ENCODE data around the gene STAT5A. TPM values are rescaled to one million over a fixed set of nuclear protein-coding genes. Genes with fewer than 3 reads are reported as not detected.
"Not testable (repeated sequence)": the region's sequence is repeated elsewhere in the genome, so short reads cannot be mapped to it uniquely, and the experiment has no call there.

Gene STAT5A
- total RNA-seq (2012; rRNA removed): 4.6 and 4.8 TPM in 2 replicates

DNA sequence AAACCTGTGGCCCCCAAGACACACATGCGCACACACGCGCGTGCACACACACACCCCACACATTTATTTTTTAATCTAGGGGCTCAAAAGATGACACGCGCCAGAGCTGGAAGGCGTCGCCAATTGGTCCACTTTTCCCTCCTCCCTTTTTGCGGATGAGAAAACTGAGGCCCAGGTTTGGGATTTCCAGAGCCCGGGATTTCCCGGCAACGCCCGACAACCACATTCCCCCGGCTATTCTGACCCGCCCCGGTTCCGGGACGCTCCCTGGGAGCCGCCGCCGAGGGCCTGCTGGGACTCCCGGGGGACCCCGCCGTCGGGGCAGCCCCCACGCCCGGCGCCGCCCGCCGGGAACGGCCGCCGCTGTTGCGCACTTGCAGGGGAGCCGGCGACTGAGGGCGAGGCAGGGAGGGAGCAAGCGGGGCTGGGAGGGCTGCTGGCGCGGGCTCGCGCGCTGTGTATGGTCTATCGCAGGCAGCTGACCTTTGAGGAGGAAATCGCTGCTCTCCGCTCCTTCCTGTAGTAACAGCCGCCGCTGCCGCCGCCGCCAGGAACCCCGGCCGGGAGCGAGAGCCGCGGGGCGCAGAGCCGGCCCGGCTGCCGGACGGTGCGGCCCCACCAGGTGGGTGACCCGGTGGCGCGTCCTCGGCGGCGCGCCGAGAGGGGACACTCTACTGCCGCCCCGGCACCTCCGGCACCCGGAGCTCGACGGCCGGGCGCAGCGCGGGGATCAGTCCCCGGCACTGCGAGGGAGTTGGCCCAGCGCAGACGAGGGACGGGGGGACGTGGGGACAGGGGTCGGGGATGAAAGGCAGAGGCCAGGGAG lies at the start of gene STAT5A:
Gene STAT5A, plus strand, starts transcription at position 522 of the 826 bp plus-strand sequence. CDS start 914 bp downstream, outside the sequence.
- peaks cover 15% of the 10 kb centered on the region for H3K4me1 ChIP-seq (ENCODE audit: control insufficient read depth, insufficient read depth, low read length)
- no peaks in the 10 kb centered on the region for H3K36me3 ChIP-seq (ENCODE audit: insufficient read depth, low read length)
- H3K4me2 ChIP-seq (ENCODE audit: low read length): peak within 1 kb of the TSS; percentile 79
- no peaks in the 10 kb centered on the region for H3K9me3 ChIP-seq (replicated peaks; ENCODE audit: low read length)
- no peaks in the 10 kb centered on the region for H3K27me3 ChIP-seq (ENCODE audit: control insufficient read depth, insufficient read depth, low read length)
- peak within 1 kb of the TSS; percentile 75 for H3K9ac ChIP-seq (ENCODE audit: low read depth, low read length)
- H3K4me3 ChIP-seq (ENCODE audit: low read length): peak within 1 kb of the TSS; percentile 74

DNA sequence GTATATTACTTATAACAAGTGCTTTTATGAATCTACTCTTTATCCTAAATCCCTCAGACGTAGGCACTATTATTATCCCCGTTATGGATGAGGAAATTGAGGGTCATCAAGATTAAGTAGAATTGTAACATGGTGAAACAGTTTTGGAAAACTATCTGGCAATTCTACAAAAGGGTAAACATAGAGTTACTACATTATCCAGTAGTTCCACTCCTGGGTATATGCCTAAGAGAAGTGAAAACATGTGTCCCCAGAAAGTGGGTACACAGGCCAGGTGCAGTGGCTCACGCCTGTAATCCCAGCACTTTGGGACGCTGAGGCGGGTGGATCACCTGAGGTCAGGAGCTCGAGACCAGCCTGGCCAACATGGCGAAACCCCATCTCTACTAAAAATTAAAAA lies 48.7 kb upstream of the STAT5A start:
- H3K4me2 ChIP-seq (ENCODE audit: low read length); H3K9me3 ChIP-seq (replicated peaks; ENCODE audit: low read length); H3K27me3 ChIP-seq (ENCODE audit: control insufficient read depth, insufficient read depth, low read length); H3K4me1 ChIP-seq (ENCODE audit: control insufficient read depth, insufficient read depth, low read length); H3K9ac ChIP-seq (ENCODE audit: low read depth, low read length); H3K36me3 ChIP-seq (ENCODE audit: insufficient read depth, low read length); H3K4me3 ChIP-seq (ENCODE audit: low read length): not testable (repeated sequence)

DNA sequence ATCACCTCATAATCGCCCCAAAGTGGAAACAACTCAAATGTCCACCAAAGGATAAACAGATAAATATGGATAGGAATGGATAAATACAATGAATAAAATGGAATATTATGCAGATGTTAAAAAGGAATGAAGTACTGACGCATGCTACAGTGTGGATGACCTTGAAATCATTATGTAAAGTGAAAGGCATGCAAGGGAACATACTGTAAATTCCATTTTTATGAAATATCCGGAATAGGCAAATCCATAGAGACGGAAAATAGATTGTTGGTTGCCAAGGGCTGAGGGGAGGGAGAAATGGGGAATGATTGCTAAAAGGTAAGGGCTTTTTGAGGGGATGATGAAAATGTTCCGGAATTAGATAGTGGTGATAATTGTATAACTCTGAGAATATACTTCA lies 48.1 kb upstream of the STAT5A start:
- H3K4me1 ChIP-seq (ENCODE audit: control insufficient read depth, insufficient read depth, low read length): no peaks in the 10 kb centered on the region
- no peaks in the 10 kb centered on the region for H3K36me3 ChIP-seq (ENCODE audit: insufficient read depth, low read length)
- no peaks in the 10 kb centered on the region for H3K27me3 ChIP-seq (ENCODE audit: control insufficient read depth, insufficient read depth, low read length)
- H3K4me2 ChIP-seq (ENCODE audit: low read length): no peak overlapping the region
- no peaks in the 10 kb centered on the region for H3K9me3 ChIP-seq (replicated peaks; ENCODE audit: low read length)
- H3K4me3 ChIP-seq (ENCODE audit: low read length): no peak overlapping the region
- H3K9ac ChIP-seq (ENCODE audit: low read depth, low read length): no peak overlapping the region

DNA sequence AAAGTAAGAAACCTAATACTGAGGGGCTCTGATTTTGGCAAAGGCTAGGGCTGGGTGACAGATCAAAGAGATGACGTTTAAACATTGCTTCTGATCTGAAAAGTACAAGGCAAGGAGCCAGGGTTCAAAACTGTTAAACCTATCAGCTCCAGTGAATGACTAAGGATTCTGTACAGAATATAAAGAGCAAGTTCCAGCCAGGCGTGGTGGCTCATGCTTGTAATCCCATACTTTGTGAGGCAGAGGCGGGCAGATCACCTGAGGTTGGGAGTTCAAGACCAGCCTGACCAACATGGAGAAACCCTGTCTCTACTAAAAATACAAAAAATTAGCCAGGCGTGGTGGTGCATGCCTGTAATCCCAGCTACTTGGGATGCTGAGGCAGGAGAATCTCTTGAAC lies 47.4 kb upstream of the STAT5A start:
- H3K9ac ChIP-seq (ENCODE audit: low read depth, low read length); H3K4me3 ChIP-seq (ENCODE audit: low read length); H3K4me1 ChIP-seq (ENCODE audit: control insufficient read depth, insufficient read depth, low read length); H3K9me3 ChIP-seq (replicated peaks; ENCODE audit: low read length); H3K36me3 ChIP-seq (ENCODE audit: insufficient read depth, low read length); H3K4me2 ChIP-seq (ENCODE audit: low read length); H3K27me3 ChIP-seq (ENCODE audit: control insufficient read depth, insufficient read depth, low read length): not testable (repeated sequence)

DNA sequence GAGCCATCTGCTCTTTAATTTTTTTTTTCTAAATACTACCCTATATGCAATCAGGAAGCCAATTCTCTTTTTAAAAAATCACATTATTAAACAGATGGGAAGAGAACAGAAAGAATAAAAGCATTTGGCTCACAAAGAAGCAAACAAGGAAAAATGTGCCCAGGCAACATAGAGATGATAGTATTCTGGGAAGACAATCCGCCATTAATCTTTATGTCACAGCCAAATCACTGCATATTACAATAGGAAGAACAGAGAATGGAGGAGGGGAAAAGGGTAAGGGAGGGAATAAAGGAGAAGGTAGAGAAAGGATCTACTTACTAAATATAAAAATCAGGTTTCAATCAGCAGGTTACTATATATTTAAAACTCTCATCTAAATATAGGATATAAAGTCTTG lies 46.4 kb upstream of the STAT5A start:
- Histone ChIP-seq H3K4me2 (ENCODE audit: low read length) (no peak overlapping the region), H3K36me3 (ENCODE audit: insufficient read depth, low read length) (no peaks in the 10 kb centered on the region), H3K4me1 (ENCODE audit: control insufficient read depth, insufficient read depth, low read length) (no peaks in the 10 kb centered on the region), H3K4me3 (ENCODE audit: low read length) (no peak overlapping the region), H3K9me3 (replicated peaks; ENCODE audit: low read length) (no peaks in the 10 kb centered on the region), H3K27me3 (ENCODE audit: control insufficient read depth, insufficient read depth, low read length) (no peaks in the 10 kb centered on the region), H3K9ac (ENCODE audit: low read depth, low read length) (no peak overlapping the region)

DNA sequence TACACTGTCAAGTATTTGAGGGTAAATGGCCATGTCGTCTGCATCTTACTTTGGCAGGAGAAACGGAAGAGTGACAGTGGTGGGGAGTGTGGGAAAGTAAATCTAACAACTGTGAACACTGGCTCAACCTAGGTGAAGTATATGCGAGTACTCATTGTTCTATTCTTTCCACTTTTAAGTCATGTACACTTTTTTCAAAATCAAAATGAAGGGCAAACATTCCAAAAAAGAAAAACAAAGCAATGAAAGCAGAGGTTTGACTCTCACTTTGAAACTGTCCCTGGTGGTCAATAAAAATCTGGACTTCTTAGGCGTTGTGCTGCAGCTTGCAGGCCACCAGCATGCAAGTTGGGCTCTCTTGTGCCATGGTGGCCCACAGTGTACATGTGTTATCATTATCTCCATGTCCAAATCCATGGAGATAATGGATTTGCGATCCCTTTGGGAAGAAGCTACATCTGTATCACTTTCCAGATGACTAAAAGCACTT lies 44.8 kb upstream of the STAT5A start:
- no peaks in the 10 kb centered on the region for H3K36me3 ChIP-seq (ENCODE audit: insufficient read depth, low read length)
- H3K4me3 ChIP-seq (ENCODE audit: low read length): no peak overlapping the region
- no peak overlapping the region for H3K4me2 ChIP-seq (ENCODE audit: low read length)
- no peaks in the 10 kb centered on the region for H3K9me3 ChIP-seq (replicated peaks; ENCODE audit: low read length)
- no peaks in the 10 kb centered on the region for H3K27me3 ChIP-seq (ENCODE audit: control insufficient read depth, insufficient read depth, low read length)
- peaks cover 8% of the 10 kb centered on the region for H3K4me1 ChIP-seq (ENCODE audit: control insufficient read depth, insufficient read depth, low read length)
- no peak overlapping the region for H3K9ac ChIP-seq (ENCODE audit: low read depth, low read length)

DNA sequence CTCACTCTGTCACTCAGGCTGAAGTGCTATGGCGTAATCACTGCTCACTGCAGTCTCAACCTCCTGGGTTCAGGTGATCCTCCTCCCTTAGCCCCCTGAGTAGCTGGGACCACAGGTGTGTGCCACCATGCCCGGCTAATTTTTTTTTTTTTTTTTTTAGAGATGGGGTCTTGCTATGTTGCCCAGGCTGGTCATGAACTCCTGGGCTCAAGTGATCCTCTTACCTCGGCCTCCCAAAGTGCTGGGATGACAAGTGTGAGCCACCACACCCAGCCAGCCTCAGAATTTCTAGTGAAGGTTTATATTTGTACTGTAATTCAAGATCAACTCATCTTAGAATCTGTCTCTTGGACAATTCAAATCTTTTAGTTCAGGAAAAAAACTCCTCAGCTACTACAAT lies 44.2 kb upstream of the STAT5A start:
- not testable (repeated sequence) for H3K9ac ChIP-seq (ENCODE audit: low read depth, low read length); H3K4me2 ChIP-seq (ENCODE audit: low read length); H3K9me3 ChIP-seq (replicated peaks; ENCODE audit: low read length); H3K27me3 ChIP-seq (ENCODE audit: control insufficient read depth, insufficient read depth, low read length); H3K36me3 ChIP-seq (ENCODE audit: insufficient read depth, low read length); H3K4me3 ChIP-seq (ENCODE audit: low read length)
- peaks cover 12% of the 10 kb centered on the region for H3K4me1 ChIP-seq (ENCODE audit: control insufficient read depth, insufficient read depth, low read length)

DNA sequence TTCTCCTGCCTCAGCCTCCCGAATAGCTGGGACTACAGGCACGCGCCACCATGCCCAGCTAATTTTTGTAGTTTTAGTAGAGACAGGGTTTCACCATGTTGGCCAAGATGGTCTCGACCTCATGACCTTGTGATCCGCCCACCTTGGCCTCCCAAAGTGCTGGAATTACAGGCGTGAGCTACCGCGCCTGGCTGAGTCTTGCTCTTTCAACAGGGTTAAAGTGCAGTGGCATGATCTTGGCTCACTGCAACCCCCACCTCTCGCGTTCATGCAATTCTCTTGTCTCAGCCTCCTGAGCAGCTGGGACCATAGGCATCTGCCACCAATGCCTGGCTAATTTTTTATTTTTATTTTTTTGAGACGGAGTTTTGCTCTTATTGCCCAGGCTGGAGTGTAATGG lies 43.1 kb upstream of the STAT5A start:
- not testable (repeated sequence) for H3K4me3 ChIP-seq (ENCODE audit: low read length); H3K9ac ChIP-seq (ENCODE audit: low read depth, low read length); H3K36me3 ChIP-seq (ENCODE audit: insufficient read depth, low read length); H3K27me3 ChIP-seq (ENCODE audit: control insufficient read depth, insufficient read depth, low read length); H3K9me3 ChIP-seq (replicated peaks; ENCODE audit: low read length); H3K4me2 ChIP-seq (ENCODE audit: low read length)
- H3K4me1 ChIP-seq (ENCODE audit: control insufficient read depth, insufficient read depth, low read length): peaks cover 12% of the 10 kb centered on the region

DNA sequence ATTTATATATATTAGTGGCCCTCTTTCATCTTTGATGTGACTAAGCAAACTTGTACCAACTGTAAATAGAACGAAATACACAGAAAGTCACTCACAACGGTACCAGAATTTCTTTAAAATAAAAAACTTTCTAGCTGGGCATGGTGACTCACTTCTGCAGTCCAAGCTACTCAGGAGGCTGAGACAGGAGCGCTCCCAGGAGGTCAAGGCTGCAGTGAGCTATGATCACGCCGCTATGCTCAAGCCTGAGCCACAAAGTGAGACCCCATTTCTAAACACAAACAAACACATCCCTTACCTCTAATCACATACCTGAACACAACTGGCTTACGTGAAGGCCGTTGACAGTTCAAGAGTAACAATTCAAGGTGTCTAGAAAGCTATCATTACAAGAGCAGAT lies 41.8 kb upstream of the STAT5A start:
- peaks cover 12% of the 10 kb centered on the region for H3K4me1 ChIP-seq (ENCODE audit: control insufficient read depth, insufficient read depth, low read length)
- no peaks in the 10 kb centered on the region for H3K27me3 ChIP-seq (ENCODE audit: control insufficient read depth, insufficient read depth, low read length)
- H3K4me3 ChIP-seq (ENCODE audit: low read length): no peak overlapping the region
- no peak overlapping the region for H3K4me2 ChIP-seq (ENCODE audit: low read length)
- H3K9ac ChIP-seq (ENCODE audit: low read depth, low read length): no peak overlapping the region
- H3K36me3 ChIP-seq (ENCODE audit: insufficient read depth, low read length): no peaks in the 10 kb centered on the region
- no peaks in the 10 kb centered on the region for H3K9me3 ChIP-seq (replicated peaks; ENCODE audit: low read length)

DNA sequence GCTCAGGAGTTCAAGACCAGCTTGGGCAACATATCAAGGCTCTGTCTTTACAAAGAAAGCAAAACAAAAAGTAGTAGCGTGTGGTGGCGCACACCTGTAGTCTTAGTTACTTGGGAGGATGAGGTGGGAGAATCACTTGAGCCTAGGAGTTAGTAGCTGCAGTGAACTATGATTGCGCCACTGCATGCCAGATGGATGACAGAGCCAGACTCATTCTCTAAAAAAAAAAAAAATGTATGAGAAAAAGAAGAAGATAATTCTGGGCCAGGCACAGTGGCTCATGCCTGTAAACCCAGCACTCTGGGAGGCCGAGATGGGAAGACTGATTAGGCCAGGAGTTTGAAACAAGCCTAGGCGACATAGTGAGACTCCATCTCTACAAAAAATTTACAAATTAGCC lies 40.6 kb upstream of the STAT5A start:
- peak overlapping the region; percentile 5 for H3K9ac ChIP-seq (ENCODE audit: low read depth, low read length)
- H3K4me1 ChIP-seq (ENCODE audit: control insufficient read depth, insufficient read depth, low read length): peaks cover 16% of the 10 kb centered on the region
- no peaks in the 10 kb centered on the region for H3K27me3 ChIP-seq (ENCODE audit: control insufficient read depth, insufficient read depth, low read length)
- no peaks in the 10 kb centered on the region for H3K36me3 ChIP-seq (ENCODE audit: insufficient read depth, low read length)
- H3K9me3 ChIP-seq (replicated peaks; ENCODE audit: low read length): no peaks in the 10 kb centered on the region
- H3K4me3 ChIP-seq (ENCODE audit: low read length): no peak overlapping the region
- H3K4me2 ChIP-seq (ENCODE audit: low read length): peak overlapping the region; percentile 72

DNA sequence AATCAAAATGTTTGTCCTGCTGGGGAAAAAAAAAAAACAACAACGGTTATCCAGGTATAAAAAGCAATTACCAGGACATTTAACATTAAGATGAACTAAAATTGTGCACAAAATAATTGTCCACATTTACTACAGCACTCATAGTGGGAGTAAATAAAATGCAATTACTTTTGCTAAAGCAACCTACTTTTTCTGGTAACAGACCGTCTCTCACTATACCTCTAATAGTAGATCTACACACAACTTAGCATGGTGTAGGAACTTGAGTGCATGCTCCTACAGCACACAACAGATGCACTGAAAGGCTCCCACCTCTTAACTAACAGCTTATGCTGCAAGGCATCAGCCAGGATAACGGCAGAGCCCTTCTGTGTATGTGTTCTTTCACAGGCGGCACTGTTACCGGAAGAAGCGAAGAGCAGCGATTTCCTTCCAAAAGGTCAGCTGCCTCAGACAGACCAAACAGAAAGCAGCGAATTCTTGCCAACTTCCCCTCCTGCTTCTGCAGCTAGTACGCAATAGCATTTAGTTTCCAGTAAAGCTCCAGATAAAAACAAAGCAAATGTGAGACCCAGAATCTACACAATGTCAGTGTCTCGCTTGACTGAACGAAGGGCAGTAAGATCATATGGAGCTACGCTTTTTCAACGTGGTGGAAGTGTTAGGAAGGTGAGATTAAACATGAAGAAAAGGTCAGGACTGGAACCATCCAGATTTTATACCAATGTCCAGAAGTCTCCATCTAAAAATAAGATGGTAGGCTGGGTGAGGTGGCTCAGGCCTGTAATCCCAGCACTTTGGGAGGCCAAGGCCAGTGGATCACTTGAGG lies 39.7 kb upstream of the STAT5A start:
- Histone ChIP-seq H3K9ac (ENCODE audit: low read depth, low read length) (peak overlapping the region; percentile 39), H3K36me3 (ENCODE audit: insufficient read depth, low read length) (no peaks in the 10 kb centered on the region), H3K9me3 (replicated peaks; ENCODE audit: low read length) (no peaks in the 10 kb centered on the region), H3K4me2 (ENCODE audit: low read length) (peak overlapping the region; percentile 72), H3K4me1 (ENCODE audit: control insufficient read depth, insufficient read depth, low read length) (peaks cover 25% of the 10 kb centered on the region), H3K4me3 (ENCODE audit: low read length) (peak overlapping the region; percentile 61), H3K27me3 (ENCODE audit: control insufficient read depth, insufficient read depth, low read length) (no peaks in the 10 kb centered on the region)

Measured in skeletal muscle satellite cell (primary cell).